ENCODE results near the gene MEFV. TPM values are rescaled to one million over a fixed set of nuclear protein-coding genes. Genes with fewer than 3 reads are reported as not detected.

The MEFV gene
- polyA plus RNA-seq, 2 of the 4 experiments (the other 2 are of a cell fraction) = not detected

- no peak for ATAC-seq
- TF ChIP-seq SREBF2 (IDR thresholded peaks at IDR 0.05) (no peak), CBX8 (IDR thresholded peaks at IDR 0.05) (no peak), HOXA7 (CRISPR knock-in tag; IDR thresholded peaks at IDR 0.05) (no peak), SMC3 (IDR thresholded peaks at IDR 0.05) (no peak), ZC3H11A (IDR thresholded peaks at IDR 0.05) (no peak)
- no peak for DNase-seq (ENCODE audit: low read depth in 1 of 2, low spot score in 1 of 2)
- H3K27ac ChIP-seq = no peak overlapping the region
- ChIA-PET CTCF (no interaction called here), POLR2A (interaction anchor here (3.2 kb wide), 1 partner anchor 21 kb away, joined by 12 read pairs; the partner anchor contains the start of genes TIGD7 and ZNF75A)
- 98% methylated on average over 6 of the region's 6 CpGs for WGBS (ENCODE audit: missing lambda C conversion rate)
- peaks cover 59% of the 10 kb centered on the region for H3K9me3 ChIP-seq
- peak overlapping the region; percentile 80; the same call in 2 of the 3 replicates for H3K4me3 ChIP-seq
- FAIRE-seq = no peak
- peak overlapping the region; percentile 82; the same call in 2 of the 3 replicates for H3K4me2 ChIP-seq
- H3K4me1 ChIP-seq = no peaks in the 10 kb centered on the region
Measured at GRCh38 chr16:3285131-3285530, 28.7 kb upstream of the MEFV start.

- FAIRE-seq = no peak
- CTCF ChIA-PET = interaction anchor here (0.7 to 1.3 kb wide), 2 partner anchors 17 to 101 kb away, joined by 3 to 4 read pairs; no protein-coding TSS in a partner anchor
- peak in 1 of 2 experiments; percentile 19; a peak in 5 of 6 replicates for ATAC-seq
- TF ChIP-seq NR3C1 (IDR thresholded peaks at IDR 0.05) (no peak), SMC3 (IDR thresholded peaks at IDR 0.05) (no peak), MYC (IDR thresholded peaks at IDR 0.05; ENCODE audit: borderline replicate concordance, low read length) (no peak), PHF8 (IDR thresholded peaks at IDR 0.05; ENCODE audit: borderline replicate concordance, low read depth) (peak; percentile 96), ZFP36 (IDR thresholded peaks at IDR 0.05; ENCODE audit: borderline replicate concordance, partially characterized antibody) (no peak), JUN (IDR thresholded peaks at IDR 0.05) (0 out of 5 replicates have a peak, but pooled peaks of 1 of the 2 experiments have one; percentile 3), POLR2AphosphoS2 (conservative IDR thresholded peaks at IDR 0.05; ENCODE audit: low read length) (no peak), BHLHE40 (IDR thresholded peaks at IDR 0.05; ENCODE audit: low read depth, low read length) (no peak), NPAS2 (CRISPR knock-in tag; IDR thresholded peaks at IDR 0.05; ENCODE audit: borderline replicate concordance) (peak; percentile 1; the same call in 1 of the 2 replicates), EHMT2 (IDR thresholded peaks at IDR 0.05; ENCODE audit: low read depth) (no peak), BCL3 (IDR thresholded peaks at IDR 0.05) (no peak), REST (IDR thresholded peaks at IDR 0.05) (no peak), ZNF302 (CRISPR knock-in tag; IDR thresholded peaks at IDR 0.05) (no peak), ZSCAN20 (CRISPR knock-in tag; IDR thresholded peaks at IDR 0.05) (no peak), RAD21 (conservative IDR thresholded peaks at IDR 0.05 in 1 of 2, IDR thresholded peaks at IDR 0.05 in 1 of 2) (no peak), RARB (CRISPR knock-in tag; IDR thresholded peaks at IDR 0.05) (no peak), JUNB (IDR thresholded peaks at IDR 0.05) (no peak), ATOH8 (CRISPR knock-in tag; IDR thresholded peaks at IDR 0.05; ENCODE audit: low read depth) (no peak), SREBF2 (IDR thresholded peaks at IDR 0.05) (no peak), CHD2 (IDR thresholded peaks at IDR 0.05; ENCODE audit: low read length, partially characterized antibody) (no peak), PBX3 (IDR thresholded peaks at IDR 0.05) (no peak), HDAC2 (IDR thresholded peaks at IDR 0.05) (no peak), GATA3 (IDR thresholded peaks at IDR 0.05; ENCODE audit: borderline replicate concordance) (no peak), KDM5A (IDR thresholded peaks at IDR 0.05) (peak; percentile 87), KDM1A (IDR thresholded peaks at IDR 0.05; ENCODE audit: low read depth) (no peak), USF2 (IDR thresholded peaks at IDR 0.05) (no peak), ZC3H11A (IDR thresholded peaks at IDR 0.05) (no peak)
Measured at GRCh38 chr16:3283543-3284447, 27.4 kb upstream of the MEFV start.

More at GRCh38 chr16:3283543-3284447, 27.4 kb upstream of the MEFV start:
- 71% methylated on average over 15 of the region's 56 CpGs for WGBS (ENCODE audit: missing lambda C conversion rate)
- H3K4me3 ChIP-seq = peak overlapping the region; percentile 80
- POLR2A ChIA-PET = interaction anchor here (1.1 to 3.2 kb wide), 10 partner anchors 9 to 174 kb away, joined by 3 to 15 read pairs (median 9); partner anchors contain the start of genes NAA60, OR1F1, TIGD7 and ZNF174
- no peak for DNase-seq (ENCODE audit: low read depth in 1 of 2, low spot score in 1 of 2)
- peak overlapping the region; percentile 90 to 97 for H3K27ac ChIP-seq
- H3K4me1 ChIP-seq = no peaks in the 10 kb centered on the region
- H3K9me3 ChIP-seq = peaks cover 45% of the 10 kb centered on the region
- peak overlapping the region; percentile 82 for H3K4me2 ChIP-seq
